Measurements from ENCODE around the gene SALL3.

Gene SALL3

GRCh38 chr18:78981394-78981831, 1.8 kb downstream of the SALL3 start:
- no peak for DNase-seq

- DNase-seq = no peak
These were observed 2.5 kb downstream of the SALL3 start for GRCh38 chr18:78981989-78982620.

GRCh38 chr18:78983512-78983911, 3.9 kb downstream of the SALL3 start:
- DNase-seq = no peak

DNA sequence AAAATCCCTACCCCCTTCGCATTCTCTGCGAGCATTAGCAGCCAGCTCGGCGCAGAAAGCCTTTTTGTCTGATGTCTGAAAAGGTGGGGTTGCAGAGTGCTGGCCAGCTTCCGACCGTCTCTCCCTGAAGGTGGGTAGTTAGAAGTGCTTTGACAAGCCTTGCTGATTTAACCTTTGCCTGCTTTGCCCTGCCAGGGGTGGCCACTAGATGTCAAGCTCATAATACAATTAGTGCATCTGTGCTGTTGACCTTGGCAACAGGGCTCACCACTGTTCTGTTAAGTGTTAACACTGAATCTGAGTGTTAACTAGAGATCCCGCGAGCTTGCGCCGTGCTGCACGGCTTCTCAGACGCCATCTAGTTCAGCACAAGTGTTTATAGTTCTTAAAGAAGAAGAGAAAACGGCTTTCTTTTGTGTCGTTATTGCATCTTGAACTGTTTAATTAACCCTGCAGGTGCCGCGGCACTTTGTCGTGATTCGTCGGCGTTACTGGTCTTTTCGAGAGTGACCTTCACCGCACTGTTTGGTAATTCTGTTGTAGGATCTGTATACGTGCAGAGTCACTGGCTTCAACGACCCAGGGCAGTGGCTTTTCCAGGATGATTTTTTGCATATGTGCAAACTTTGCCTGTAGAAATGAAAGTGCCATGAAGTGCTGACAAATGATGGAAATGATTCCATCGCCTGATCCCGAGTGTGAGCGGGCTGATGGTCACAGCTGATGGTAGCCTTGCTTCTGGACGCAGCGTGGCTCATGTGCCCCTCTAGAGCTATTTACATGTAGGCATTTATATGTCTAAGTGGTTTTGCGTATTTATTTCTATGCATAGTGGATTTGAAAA, 5.5 kb downstream of the SALL3 start:
- DNase-seq = peak; percentile 2

DNA sequence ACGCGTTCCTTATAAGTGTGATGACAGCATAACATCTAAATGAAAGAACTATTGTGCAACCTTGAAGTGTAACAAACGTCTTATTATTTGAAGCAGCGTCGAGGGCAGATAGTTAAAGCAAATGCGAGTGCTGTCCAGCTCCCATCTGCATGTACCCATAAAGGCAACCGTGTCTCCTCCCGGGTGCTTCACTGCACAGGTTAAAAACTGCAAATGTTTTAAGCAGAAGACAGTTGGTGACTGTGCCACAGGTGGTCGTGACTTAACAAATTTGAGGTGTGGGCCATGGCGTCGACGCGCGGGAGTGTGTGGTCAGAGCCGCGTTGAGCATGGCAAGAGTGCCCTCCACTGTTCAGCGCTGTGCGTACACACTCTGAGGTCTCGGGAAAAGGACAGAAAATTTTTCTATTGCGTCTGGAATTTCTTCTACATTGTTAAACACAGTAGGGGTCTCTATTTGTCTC, 6.4 kb downstream of the SALL3 start:
- DNase-seq = no peak

DNA sequence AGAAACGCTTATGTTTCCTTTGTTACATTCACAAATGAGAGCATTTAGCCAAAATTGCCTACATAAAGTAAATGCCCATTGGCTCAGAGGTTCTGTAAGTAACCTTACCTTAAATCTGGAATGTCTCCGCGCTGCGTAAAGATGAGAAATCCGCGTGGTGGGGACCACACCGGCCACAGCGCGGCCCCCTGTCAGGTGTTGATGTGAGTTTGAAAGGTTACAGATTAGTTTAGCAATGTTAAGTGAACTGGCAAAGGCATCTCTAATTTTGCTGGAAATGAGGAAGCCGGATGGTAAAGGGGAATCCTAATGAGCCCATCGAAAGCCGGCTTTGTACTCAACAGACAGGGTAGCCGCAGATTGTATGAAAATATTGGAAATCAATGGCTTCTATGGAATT, 11.8 kb downstream of the SALL3 start:
- DNase-seq = no peak

GRCh38 chr18:78992041-78993011, 12.7 kb downstream of the SALL3 start:
- no peak for DNase-seq

DNA sequence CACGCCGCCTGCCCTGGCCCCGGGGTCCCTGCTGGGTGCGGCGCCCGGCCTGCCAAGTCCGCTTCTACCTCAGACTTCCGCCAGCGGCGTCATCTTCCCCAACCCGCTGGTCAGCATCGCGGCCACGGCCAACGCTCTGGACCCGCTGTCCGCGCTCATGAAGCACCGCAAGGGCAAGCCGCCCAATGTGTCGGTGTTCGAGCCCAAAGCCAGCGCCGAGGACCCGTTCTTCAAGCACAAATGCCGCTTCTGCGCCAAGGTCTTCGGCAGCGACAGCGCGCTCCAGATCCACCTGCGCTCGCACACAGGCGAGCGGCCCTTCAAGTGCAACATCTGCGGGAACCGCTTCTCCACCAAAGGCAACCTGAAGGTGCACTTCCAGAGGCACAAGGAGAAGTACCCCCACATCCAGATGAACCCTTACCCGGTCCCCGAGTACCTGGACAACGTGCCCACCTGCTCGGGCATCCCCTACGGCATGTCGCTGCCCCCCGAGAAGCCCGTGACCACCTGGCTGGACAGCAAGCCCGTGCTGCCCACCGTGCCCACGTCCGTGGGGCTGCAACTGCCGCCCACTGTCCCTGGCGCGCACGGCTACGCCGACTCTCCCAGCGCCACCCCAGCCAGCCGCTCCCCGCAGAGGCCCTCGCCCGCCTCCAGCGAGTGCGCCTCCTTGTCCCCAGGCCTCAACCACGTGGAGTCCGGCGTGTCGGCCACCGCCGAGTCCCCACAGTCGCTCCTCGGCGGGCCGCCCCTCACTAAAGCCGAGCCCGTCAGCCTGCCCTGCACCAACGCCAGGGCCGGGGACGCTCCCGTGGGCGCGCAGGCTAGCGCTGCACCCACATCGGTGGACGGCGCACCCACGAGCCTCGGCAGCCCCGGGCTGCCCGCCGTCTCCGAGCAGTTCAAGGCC, 13.7 kb downstream of the SALL3 start:
- DNase-seq = no peak

GRCh38 chr18:78994000-78994399, 14.4 kb downstream of the SALL3 start:
- DNase-seq = no peak

DNA sequence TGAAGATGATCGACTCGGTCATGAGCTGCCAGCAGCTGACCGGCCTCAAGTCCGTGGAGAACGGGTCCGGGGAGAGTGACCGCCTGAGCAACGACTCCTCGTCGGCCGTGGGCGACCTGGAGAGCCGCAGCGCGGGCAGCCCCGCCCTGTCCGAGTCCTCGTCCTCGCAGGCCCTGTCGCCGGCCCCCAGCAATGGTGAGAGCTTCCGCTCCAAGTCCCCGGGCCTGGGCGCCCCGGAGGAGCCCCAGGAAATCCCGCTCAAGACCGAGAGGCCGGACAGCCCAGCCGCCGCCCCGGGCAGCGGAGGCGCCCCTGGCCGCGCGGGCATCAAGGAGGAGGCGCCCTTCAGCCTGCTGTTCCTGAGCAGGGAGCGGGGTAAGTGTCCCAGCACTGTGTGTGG, 14.9 kb downstream of the SALL3 start:
- DNase-seq = no peak

- no peak for DNase-seq
These were observed 15.5 kb downstream of the SALL3 start for GRCh38 chr18:78994977-78995582.

DNA sequence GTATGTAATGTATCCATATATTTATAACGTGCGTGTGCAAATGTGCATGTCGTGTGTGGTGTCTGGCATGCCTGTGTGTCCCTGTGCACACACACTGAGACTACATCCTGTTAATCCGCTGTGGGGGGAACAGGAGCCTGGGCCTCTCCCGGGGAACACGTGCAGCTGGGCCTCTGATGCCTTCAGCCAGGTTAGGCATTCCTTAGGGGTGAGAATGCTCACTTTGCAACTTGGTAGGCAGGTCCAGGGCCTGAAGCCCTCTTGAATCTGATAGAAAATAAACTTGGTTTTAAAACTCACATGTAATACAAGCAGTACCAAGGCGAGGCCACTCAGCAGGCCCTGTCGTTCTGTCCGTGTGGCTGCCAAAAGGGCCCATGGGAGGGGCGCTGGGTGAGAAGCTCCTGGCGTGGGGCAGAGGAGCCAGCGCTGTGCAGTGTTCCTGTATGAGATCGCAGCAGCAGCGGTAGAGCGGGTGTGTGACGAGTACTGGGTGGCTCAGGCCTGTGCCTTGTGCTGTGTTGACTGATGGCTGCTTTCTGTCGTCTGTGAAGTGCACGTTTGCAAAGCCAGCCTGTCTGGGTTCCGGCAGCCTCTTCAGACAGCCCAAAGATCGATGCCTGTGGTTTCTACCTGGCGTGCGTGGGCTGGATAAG, 16.2 kb downstream of the SALL3 start:
- DNase-seq = no peak

DNA sequence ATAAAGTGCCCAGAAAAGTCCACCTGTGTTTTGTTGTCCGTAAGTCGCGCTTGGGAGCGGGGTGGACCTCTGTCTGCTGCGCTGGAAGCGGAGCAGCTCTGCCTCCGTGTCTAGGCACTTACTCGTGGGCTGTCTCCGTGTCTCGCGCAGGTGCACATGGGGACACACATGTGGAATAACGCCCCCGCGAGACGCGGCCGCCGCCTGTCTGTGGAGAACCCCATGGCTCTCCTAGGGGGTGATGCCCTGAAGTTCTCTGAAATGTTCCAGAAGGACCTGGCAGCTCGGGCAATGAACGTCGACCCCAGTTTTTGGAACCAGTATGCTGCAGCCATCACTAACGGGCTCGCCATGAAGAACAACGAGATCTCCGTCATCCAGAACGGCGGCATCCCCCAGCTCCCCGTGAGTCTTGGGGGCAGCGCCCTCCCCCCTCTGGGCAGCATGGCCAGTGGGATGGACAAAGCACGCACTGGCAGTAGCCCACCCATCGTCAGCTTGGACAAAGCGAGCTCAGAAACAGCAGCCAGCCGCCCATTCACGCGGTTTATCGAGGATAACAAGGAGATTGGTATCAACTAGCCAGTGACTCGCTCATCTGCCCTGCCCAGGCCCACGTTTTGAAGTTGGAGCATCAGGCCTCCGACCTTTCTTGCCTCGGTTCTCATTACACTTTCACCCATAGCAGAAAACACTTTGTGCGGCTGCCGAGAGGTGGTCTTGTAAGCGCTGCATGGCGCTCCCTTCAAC, 17.3 kb downstream of the SALL3 start:
- no peak for DNase-seq

DNA sequence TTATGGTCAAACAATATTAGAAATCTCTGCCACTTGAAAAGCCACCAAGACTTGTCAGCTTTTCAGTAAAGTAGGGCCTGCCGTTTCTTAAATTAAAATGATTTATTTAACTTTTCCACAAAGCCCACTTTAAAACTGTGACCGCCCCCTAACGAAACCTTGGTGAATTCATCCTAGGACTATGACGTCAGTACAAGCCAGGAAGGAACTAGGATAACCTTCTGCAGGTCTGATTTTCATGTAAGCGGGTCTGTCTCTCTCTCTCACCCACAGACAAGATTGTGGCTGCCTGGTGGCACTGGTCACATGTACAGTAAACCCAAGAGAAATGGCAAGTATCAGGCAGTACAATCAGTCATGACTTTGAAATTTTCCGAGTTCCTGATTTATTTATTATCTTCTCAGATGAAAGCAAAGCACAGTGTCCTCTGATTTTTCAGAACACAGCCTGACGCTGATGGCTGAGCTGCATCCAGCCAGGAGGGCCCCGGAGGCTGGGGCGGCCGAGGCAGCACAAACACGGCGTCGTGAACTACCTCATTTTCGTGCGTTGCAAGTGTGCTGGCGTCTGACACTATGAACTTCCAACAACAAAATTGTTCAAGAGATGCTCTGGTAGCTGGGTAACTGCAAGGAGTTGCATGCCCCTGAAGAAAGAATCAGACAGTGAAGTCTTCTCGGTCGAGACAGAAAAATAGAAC, 18.9 kb downstream of the SALL3 start:
- DNase-seq = no peak

GRCh38 chr18:78999939-79000338, 20.3 kb downstream of the SALL3 start:
- no peak for DNase-seq

- DNase-seq = no peak
These were observed 21.4 kb downstream of the SALL3 start for GRCh38 chr18:79000997-79001396.

DNA sequence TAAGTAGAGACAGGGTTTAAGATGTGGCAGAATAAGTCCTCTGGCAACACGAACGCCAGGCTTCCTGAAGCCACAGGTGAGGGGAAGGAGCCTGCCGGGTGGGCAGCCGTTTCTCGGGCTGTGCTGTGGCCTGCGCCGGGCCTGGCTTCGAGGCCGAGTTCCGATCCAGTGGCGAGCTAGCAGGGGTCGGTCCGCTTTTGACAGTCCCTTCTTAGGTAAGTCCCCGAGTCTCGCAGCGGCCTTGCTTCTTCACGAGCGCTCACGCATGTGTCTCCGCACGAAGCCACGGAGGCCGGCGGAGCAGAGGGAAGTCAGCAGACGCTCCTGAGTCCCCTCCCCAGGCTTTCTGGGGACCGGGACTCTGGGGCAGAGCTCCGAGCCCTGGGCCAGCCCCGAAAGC, 26.0 kb downstream of the SALL3 start:
- DNase-seq = no peak

GRCh38 chr18:79006106-79006795, 26.6 kb downstream of the SALL3 start:
- no peak for DNase-seq

DNA sequence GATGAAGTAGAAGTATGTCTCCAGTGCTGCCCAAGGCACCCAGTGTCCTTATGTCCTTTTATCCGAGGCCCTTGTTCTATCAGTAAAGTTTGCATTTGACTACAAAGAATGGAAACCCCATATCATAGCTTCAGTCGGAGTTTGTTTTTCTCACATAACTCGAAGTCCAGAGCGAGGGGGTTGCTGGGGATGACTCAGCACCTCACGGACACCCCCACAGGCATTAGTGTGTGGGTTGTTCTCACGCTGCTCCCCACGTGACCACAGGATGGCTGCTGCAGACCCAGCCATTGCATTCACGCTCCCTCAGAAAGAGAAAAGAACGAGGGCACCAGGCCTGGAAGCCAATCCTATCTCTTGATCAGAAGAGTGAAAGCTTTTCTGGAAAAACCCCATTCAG, 27.8 kb downstream of the SALL3 start:
- DNase-seq = no peak

All from EL (cell line).